ENCODE results near the gene RSBN1L.

RSBN1L gene

DNA sequence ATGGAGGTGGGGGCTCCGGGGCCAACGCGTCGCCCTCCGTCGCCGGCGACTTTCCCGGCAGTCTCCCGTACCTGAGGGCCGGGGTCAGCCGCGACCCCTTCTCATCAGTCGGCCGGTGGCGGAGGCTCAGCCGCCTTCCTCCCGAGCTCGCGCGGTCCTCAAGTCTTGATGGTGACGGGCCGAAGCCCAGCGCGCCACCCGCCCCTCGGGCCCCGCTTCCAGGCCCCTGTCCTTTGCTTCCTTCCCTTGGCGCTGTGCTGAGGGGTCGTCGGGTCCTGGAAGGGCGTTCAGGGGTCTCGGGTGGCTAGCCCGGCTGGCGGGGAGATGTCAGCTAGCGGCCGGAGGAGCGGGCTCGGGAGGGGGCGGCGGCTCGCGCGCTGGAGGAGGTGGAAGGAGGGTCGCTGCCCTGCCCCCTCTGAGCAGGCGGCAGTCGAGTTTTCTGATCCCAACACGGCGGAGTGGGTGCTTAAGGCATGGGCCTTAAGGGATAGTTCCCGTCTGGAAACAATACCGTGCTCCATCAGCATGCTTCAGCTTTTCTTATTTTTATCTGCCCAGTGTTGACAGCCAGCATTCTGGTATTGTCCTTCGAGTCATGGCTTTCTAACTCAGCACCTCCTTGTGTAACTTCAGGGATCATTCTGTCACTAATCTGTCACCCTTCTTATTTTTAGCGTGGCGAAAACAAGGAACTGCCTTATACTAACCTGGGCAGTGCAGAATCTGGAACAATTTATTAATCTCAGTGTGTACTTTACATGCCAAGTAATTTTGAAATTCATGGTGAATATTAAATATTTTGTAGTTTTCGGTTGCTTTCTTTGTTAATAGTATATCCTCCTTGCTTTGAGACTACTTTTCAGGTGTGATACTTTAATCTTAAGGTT, 103.1 kb downstream of the RSBN1L start:
- no peak for DNase-seq (ENCODE audit: extremely low read depth in 1 of 2, low read depth in 1 of 2)

DNA sequence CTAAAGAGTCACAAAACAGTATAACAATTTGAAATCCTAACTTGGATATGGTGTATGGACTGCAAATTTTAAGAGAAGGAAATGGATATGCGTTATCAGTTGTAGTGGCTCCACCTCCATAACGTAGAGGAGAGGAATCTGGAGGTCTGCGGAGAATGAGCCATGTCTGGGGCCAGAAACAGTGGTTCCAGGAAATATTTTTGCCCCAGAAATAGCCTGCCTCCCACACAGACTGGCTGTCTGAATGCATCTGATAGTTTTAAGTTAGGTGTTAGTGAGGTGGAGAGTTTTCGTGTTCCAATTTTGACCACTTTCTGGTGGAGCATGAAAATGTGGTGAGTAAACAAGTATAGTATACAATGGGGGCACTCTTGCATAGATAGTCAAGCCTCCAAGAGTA, 103.9 kb downstream of the RSBN1L start:
- DNase-seq (ENCODE audit: extremely low read depth in 1 of 2, low read depth in 1 of 2) = no peak

DNA sequence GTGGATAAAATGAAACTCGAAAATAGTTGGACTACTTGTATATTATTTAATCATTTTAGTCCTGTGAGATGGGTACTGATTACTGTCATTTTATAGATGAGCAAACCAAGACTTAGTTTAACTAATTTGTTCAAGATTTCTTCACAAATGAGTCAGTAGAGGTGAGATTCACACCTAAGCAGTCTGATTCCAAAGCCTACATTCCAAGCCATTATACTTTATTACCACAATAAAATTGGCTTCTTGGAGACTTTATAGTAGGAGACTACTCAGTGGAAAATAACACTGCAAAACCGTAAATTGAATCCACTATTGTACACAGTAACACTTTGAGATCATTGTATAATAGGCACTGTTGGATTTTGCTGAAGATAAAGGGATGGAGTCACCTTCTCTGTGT, 104.5 kb downstream of the RSBN1L start:
- DNase-seq (ENCODE audit: extremely low read depth in 1 of 2, low read depth in 1 of 2) = no peak

DNA sequence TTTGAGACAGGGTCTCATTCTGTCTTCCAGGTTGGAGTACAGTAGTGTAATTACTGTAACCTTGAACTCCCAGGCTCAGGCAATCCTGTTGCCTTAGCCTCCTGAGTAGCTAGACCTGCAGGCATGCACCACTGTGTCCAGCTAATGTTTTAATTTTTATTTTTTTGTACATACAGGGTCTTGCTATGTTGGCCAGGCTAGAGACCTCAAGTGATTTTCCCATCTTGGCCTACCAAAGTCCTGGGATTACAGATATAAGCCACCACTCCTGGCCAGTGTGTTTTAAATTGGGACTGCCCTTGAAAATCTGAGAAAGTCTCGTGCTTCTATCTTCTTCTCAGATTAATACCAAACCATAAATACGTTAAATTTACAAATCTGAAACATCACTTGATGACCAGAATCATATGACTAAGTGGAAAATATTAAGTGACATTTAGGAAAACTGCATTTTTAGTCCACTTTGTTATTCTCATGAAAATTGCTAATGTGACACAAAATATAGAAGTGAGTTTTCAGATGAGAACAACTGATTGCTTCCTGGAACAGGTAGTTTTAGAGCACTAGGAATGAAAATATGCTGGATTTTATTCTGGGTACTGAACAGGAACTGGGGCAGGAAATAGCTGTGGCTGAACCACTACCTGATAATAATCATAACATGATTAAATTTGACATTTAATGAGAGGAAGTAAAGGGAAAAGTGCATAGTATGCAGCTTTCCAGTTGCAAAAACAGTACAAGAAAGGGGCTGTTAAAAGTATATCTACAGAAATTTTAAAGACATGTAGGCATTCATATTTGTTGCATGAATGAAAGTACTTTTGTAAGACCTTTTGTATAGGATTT, 106.5 kb downstream of the RSBN1L start:
- DNase-seq (ENCODE audit: extremely low read depth in 1 of 2, low read depth in 1 of 2) = no peak

DNA sequence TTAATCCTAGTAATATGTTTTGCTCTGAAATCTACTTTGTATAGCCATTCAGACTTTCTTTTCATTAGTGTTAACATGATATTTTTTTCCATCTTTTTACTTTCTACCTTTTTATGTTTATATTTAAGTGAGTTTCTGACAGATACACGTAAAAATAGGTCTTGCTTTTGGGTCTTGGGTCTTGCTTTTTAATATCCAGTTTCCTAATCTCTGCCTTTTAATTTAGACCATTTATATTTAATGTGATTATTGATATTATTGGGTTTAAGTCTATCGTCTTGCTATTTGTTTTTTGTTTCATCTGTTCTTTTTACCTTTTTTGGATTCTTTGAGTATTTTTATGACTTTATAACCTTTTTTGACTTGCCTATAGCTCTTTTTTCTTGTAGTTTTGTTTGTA, 110.2 kb downstream of the RSBN1L start:
- DNase-seq (ENCODE audit: extremely low read depth in 1 of 2, low read depth in 1 of 2) = no peak

DNA sequence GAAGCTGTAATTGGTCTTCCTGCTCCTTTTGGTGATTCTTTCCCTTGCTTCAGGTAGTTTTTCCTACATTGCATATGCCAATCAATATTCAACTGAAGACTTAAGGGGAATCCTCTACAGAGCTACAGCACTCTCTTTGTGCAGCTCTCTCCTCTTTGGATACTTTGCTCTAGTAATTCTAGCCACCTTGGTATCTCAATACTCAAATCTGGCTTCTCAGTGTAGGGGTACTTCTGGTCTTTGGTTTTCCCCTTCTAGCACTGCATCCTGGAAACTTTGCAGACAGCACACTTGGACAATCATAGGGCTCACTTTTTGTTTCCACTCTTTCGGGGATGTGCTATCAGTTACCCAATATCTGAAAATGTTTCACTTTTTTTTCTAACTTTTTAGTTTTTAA, 112.3 kb downstream of the RSBN1L start:
- no peak for DNase-seq (ENCODE audit: extremely low read depth in 1 of 2, low read depth in 1 of 2)

DNA sequence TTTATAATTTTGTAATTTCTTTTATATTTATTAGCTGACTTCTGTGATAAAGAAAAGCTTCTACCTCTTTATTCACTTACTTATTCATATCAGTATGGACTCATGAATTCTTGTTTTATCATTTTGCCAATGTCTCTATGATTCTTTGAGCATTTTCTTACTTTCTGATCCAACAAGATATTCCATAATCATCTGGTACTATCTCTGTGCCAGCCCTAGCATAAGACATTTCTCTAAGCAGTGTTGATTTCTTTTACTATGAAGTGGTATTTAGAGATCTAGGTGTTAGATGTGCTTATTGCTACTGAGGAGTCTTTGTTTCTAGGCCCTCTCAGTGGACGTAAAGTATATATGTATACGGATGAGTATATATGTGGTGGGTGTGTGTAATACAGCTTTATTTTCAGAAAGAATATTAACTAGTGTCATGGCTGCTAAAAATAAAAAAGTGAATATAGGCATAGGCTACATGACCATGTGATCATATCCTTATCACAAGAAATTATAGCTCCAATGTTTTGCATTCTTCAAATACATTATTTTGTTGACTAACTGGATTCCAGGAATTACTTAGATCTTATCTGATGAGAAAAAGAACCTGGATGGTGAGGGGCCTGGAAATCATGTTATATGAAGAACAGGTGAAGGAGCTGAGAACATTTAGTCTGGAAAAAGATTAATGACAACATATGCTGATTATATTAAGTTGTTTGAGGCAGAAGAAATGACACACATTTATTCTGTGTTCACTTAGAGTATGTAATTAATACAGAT, 115.4 kb downstream of the RSBN1L start:
- DNase-seq (ENCODE audit: extremely low read depth in 1 of 2, low read depth in 1 of 2) = no peak

DNA sequence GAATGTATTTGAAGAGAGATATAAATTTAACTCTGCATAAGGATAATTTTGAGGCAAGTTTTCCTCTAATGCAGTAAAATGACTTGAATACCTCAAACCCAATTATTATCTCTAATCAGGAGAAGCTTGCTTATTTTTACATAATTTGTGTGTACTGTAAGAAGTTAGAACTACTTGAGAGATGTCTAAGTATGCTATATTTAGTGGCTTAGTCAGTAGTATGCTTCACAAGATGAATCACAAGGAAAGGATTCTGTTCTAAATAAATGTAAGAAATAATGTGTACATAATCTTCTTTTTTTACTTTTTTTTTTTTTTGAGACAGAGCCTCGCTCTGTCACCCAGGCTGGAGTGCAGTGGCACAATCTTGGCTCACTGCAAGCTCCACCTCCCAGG, 116.0 kb downstream of the RSBN1L start:
- no peak for DNase-seq (ENCODE audit: extremely low read depth in 1 of 2, low read depth in 1 of 2)

DNA sequence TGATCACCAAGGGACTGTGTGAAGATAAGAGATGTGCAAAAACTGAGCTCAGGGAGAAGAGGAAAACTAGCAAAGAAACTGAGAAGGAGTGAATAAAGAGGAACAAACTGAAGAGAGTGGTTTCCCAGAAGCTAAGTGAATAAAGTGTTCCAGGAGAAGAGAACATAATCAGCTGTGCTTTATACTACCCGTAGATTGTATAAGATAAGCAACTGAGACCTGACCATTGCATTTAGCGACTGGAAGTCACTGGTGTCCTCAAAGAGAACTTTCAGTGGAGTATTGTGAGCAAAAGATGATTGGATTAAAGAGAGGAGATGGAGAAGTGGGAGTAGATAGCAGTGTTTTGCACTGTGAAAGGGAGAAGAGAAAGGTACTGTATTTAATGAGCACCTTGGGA, 116.9 kb downstream of the RSBN1L start:
- DNase-seq (ENCODE audit: extremely low read depth in 1 of 2, low read depth in 1 of 2) = no peak

DNA sequence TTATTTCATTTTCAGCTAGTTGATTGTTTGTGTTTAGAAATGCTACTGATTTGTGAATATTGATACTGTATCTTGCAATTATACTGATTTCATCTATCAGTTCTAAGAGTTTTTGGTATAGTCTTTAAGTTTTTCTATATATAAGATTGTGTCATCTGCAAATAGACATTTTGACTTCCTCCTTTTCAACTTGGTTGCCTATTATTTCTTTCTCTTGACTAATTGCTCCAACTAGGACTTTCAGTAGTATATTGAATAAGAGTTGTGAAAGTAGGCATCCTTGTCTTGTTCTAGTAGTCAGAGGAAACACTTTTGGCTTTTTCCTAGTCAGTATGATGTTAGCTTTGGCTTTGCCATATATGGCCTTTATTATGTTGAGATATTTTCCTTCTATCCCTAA, 122.8 kb downstream of the RSBN1L start:
- no peak for DNase-seq (ENCODE audit: extremely low read depth in 1 of 2, low read depth in 1 of 2)

DNA sequence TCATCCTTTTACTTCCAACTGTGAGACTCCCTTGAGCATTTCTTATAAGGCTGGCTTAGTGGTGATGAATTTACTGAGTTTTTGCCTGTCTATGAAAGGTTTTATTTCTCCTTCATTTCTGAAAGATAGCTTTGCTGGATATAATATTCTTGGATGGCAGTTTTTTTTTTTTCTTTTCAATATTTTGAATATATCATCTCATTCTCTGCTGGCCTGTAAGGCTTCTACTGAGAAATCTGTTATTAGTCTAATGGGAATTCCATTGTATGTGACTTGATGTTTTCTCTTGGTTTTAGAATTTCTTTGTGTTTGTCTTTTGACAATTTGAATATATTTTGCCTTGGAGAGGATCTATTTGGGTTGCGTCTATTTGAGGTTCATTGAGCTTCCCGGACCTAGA, 124.7 kb downstream of the RSBN1L start:
- no peak for DNase-seq (ENCODE audit: extremely low read depth in 1 of 2, low read depth in 1 of 2)

DNA sequence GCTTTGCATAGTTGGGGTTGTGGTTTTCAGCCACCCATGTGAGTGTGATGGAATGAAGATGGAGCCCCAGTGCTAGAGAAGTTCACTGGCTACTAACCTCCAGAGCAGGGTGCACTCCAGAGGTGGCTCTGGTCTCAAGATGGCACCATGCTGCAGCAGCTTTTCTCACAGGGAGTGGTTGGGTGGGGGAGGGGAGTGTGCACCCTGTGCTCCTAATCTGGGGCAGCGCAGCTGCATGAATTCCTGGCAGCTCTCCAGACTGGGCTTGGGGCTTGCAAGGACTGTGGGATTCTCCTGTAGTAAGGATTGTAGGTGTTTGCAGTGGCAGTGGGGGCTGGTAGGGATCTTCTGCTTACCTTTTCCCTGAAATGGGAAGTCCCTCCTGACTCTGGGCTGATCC, 126.0 kb downstream of the RSBN1L start:
- DNase-seq (ENCODE audit: extremely low read depth in 1 of 2, low read depth in 1 of 2) = no peak

DNA sequence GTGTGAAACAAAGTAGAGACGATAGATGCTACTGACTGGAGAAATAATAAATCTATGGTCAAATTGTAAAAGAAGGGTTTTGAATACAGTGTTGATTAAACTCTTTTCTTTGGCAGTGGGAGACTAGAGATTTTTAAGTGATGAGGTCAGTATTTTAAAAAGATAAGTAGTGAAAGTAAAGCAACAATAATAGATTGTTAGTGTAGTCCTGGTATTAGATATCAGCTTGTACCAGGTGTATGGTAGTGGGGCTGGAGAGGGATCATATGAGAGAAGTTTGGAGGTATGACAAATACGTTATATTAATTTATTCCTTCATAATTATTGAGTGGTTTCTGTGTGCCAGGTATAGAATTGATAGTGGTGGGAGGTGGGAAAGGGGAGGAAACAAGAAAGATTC, 127.5 kb downstream of the RSBN1L start:
- DNase-seq (ENCODE audit: extremely low read depth in 1 of 2, low read depth in 1 of 2) = no peak

DNA sequence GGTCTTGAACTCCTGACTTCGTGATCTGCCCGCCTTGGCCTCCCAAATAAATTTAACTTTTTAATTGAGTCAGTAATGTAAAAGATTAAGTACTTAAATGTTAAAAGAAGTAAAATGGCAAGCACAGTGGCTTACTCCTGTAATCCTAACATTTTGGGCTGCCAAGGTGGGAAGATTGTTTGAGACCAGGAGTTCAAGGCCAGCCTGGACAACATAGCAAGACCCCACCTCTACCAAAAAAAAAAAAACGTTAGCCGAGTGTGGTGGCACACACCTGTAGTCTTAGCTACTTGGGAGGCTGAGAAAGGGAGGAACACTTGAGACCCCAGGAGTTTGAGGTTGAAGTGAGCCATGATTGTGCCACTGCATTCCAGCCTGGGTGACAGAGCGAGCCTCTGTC, 128.4 kb downstream of the RSBN1L start:
- DNase-seq (ENCODE audit: extremely low read depth in 1 of 2, low read depth in 1 of 2) = no peak

DNA sequence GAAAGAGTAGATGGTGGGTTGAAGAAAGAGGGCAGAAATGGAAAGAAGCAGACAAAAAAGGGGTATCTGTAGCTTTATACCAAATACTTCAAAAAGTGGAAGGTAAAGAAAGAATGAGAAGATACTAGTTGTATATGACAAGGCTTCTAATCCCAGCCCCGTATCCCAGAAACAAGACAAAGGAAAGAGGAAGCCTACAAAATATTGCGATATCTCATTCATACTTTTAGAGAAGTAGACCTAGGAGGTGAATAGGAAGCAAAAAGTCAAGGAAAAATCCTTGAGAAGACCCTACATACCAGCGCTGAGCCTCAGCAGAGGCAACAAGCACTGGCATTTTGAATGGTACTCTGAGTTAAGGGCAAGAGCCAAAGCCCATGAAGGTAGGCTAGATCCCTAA, 128.9 kb downstream of the RSBN1L start:
- DNase-seq (ENCODE audit: extremely low read depth in 1 of 2, low read depth in 1 of 2) = no peak

DNA sequence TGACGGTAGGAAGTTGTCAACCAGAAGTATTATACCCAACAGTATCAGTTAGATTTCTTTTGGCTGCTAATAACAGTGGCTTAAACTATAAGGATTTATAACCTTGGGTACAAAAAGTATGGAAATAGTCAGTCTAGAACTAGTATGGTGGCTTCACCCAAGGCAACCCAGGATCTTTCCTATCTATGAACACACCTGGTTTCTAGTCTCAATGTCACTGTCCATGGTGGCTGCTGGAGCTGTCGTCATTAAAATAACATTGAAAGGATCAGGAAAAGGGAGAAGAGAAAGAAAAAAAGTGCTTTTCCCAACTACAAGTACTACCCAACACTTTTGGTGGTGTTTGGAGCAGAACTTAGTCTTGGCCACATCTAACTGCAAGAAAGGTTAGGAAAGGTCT, 130.0 kb downstream of the RSBN1L start:
- no peak for DNase-seq (ENCODE audit: extremely low read depth in 1 of 2, low read depth in 1 of 2)

DNA sequence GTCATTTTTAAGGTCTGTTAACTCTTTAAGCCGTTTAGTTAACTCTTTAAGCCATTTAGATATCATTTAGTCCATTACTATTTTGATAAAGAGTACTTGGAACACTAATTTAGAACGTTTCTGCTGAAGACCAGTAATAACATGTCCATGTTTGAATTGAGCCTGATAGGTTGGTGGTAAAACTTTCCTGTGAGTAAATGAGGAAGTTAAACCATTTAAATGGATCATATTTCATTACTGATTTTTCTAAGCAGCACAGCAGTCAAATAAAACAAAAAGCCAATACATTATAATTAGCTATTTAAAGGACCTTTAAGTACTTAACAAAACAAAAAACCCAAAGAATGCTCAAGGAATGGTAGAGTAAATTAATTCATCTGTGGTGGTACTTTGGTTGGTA, 131.7 kb downstream of the RSBN1L start:
- no peak for DNase-seq (ENCODE audit: extremely low read depth in 1 of 2, low read depth in 1 of 2)

DNA sequence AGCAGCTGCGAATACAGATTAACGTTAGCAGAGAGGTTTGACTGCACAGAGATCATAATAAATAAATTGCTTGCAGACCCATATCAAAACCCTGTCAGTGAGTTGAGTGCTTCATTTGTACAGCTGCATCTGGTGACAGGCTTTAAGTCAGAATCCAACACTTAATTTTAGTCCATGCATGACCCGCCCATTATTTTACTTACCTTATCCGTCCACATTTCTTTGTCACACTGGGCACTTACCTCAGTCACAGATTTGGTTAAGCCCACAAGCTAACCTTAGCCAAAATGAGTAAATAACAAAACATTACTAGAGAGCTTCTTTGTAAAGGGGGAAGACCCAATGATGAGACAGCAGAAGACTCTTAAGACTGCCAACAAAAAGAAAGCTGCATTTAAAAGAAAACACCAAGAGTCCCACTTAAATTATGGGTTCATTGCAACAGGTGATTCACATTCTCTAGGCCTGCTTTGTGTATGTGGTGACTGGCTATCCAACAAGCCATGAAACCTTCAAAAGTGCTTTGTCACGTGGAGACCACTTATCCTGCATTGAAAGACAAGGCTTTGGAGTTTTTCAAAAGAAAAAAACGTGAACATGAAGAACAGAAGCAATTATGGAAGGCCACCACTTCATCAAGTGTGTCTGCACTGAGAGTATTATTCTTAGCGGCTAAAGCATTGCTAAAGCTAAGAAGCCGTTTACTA, 134.5 kb downstream of the RSBN1L start:
- DNase-seq (ENCODE audit: extremely low read depth in 1 of 2, low read depth in 1 of 2) = no peak

DNA sequence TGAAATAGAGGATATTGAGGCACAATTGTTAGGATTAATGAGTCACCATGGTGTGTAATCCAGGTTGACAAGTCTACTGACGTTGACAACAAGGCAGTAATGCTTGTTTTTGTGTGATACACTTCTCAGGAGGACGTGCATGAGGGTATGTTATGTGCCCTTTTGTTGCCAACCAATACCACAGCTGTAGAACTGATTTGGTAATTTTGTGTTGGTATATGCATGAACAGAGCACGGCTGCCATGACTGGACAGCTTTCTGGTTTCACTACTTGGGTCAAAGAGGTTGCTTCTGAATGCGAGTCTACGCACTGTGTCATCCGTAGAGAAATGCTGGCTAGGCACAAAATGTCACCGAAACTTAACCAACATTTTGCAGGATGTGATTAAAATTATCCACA, 135.2 kb downstream of the RSBN1L start:
- DNase-seq (ENCODE audit: extremely low read depth in 1 of 2, low read depth in 1 of 2) = peak in 1 of 2 donors; percentile 18

DNA sequence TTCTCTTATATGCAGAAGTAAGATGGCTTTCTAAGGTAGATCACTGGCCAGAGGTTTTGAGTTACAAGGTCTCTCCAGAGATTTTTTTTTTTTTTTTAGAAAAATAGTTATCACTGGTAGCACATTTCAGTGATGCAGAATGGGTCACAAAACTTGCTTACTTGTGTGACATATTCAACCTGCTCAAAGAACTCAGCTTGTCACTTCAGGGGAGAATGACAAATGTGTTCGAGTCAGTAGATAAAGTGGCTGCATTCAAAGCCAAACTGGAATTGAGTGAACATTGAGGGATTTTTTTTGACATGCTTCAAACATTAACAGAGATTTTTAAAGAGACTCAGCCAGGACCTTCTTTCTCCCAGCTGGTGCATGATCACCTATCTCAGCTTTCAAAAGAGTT, 135.7 kb downstream of the RSBN1L start:
- DNase-seq (ENCODE audit: extremely low read depth in 1 of 2, low read depth in 1 of 2) = no peak
